AG04449 (cell line): ENCODE results near the gene XPO6.

Experiments used
- CTCF ChIA-PET: fragments of 350-600 bp; formaldehyde crosslinking; extraction: SDS; loops from one replicate; lab custom pipeline; 2021; ENCODE audit warnings: antibody characterized with exemption; lab: Yijun Ruan, JAX
- POLR2A ChIA-PET: fragments of 400-600, 350-600 bp; formaldehyde crosslinking; extraction: SDS; loops from one replicate; lab custom pipeline; 2020; ENCODE audit warnings: antibody characterized with exemption, inconsistent platforms; lab: Yijun Ruan, JAX
- DNase-seq: peaks from one replicate; pipeline ENCODE4 v3.0.0-alpha.2; 2010; ENCODE audit warnings: low read depth, low spot score
- H3K4me3 ChIP-seq: 2 replicates; pipeline ENCODE4 v1.5.1; 2011; ENCODE audit warnings: low read depth, mild to moderate bottlenecking, control low read depth, low read length
- CTCF ChIP-seq: IDR thresholded peaks from one replicate; pipeline ENCODE4 v1.5.1; 2011; ENCODE audit warnings: mild to moderate bottlenecking, moderate library complexity, low read length, control low read depth, inconsistent platforms; ENCODE audit not compliant: insufficient read depth; ENCODE audit errors: missing control alignments

XPO6 gene

DNA sequence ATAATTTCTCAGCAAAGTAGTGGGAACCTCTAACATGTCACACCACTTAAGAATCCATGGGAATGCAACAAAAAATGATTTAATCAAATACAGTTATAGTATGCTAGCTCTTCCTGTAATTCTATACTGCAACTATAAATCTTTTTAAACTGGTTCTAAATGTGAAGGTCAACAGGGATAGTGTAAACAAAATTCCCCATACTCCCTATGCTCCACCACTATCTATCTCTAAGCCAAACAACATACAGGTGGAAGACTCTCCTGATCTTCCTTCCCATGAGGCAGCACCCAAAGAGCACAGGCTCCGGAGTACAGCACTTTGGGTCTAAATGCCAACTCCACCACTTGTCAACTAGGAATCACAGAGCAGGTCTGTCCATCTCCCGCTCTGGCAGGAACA is 4.4 kb downstream of the XPO6 start:
- no peak for TF ChIP-seq CTCF
- H3K4me3 ChIP-seq = no peak overlapping the region
- ChIA-PET CTCF (interaction anchor here (1.1 kb wide), 1 partner anchor 235 kb away, joined by 3 read pairs; no protein-coding TSS in a partner anchor), POLR2A (no interaction called here)
- no peak for DNase-seq

GRCh38 chr16:28205974-28206373 is 5.8 kb downstream of the XPO6 start:
- ChIA-PET CTCF (no interaction called here), POLR2A (no interaction called here)
- TF ChIP-seq CTCF = no peak

DNA sequence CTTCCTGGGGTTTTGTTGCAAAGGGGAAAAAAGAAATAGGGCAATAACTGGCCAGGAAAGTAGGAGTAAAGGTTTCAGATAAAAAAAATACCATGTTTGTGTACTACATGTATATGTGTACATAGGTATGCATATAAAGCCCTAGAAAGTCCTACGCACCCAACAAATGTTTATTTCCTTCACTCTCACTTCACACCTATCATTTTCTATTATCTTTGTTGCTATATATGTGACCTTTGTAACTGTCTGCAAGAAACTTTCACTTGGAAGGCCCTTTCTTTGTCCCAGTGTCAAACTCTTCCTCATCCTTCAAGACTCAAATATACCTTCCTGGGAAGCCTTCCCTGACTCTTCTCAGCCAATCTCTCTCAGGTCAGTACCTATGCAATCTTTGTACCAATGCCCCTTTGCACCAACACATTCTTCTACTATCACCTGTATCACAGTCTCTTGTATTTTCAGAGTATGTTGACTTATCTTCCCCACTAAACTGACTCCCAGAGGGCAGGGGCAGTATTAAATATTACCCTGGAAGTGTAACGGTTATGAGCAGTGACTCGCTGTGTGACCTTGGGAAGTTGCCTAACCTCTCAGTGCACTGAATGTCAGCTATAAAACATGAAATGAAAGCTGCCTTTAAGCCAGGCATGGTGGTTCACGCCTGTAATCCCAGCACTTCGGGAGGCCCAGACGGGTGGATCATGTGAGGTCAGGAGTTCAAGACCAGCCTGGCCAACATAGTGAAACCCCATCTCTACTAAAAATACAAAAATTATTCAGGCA is 6.5 kb downstream of the XPO6 start:
- H3K4me3 ChIP-seq = no peak overlapping the region
- TF ChIP-seq CTCF = no peak
- ChIA-PET POLR2A (no interaction called here), CTCF (interaction anchor here (1.0 kb wide), 1 partner anchor 12 kb away, joined by 4 read pairs; no protein-coding TSS in a partner anchor)
- no peak for DNase-seq

More at GRCh38 chr16:28205974-28206373, 5.8 kb downstream of the XPO6 start:
- DNase-seq = no peak
- H3K4me3 ChIP-seq = no peak overlapping the region

GRCh38 chr16:28204622-28205021 is 7.1 kb downstream of the XPO6 start:
- no peak overlapping the region for H3K4me3 ChIP-seq
- ChIA-PET CTCF (interaction anchor here (1.0 kb wide), 1 partner anchor 13 kb away, joined by 4 read pairs; no protein-coding TSS in a partner anchor), POLR2A (no interaction called here)

GRCh38 chr16:28204204-28204603 is 7.6 kb downstream of the XPO6 start:
- DNase-seq = no peak
- CTCF ChIA-PET = interaction anchor here (0.6 to 1.0 kb wide), 2 partner anchors 13 to 28 kb away, joined by 4 read pairs; no protein-coding TSS in a partner anchor
- no peak overlapping the region for H3K4me3 ChIP-seq
- POLR2A ChIA-PET = no interaction called here
- TF ChIP-seq CTCF = no peak

More at GRCh38 chr16:28204622-28205021, 7.1 kb downstream of the XPO6 start:
- DNase-seq = no peak
- TF ChIP-seq CTCF = no peak

GRCh38 chr16:28202147-28202746 is 9.5 kb downstream of the XPO6 start:
- DNase-seq = no peak
- CTCF ChIA-PET = no interaction called here
- TF ChIP-seq CTCF = no peak

More at GRCh38 chr16:28202147-28202746, 9.5 kb downstream of the XPO6 start:
- no peak overlapping the region for H3K4me3 ChIP-seq
- POLR2A ChIA-PET = interaction anchor here (0.8 kb wide), 1 partner anchor 9 kb away, joined by 3 read pairs; no protein-coding TSS in a partner anchor
